Left ventricle myocardium inferior (tissue), 1 donor: ENCODE measurements around the gene SLC1A3. TPM values are rescaled to one million over a fixed set of nuclear protein-coding genes. Genes with fewer than 3 reads are reported as not detected.
A peak's percentile ranks its signal among the peaks of the same experiment; 100 is the strongest.
"Not testable (repeated sequence)": the region's sequence is repeated elsewhere in the genome, so short reads cannot be mapped to it uniquely, and the experiment has no call there.

Source experiments
- DNase-seq: peaks from one replicate; pipeline ENCODE4 v3.0.0-alpha.2; 2020
- H3K27ac ChIP-seq: fragments of 200-600 bp; replicated peaks from 2 replicates; pipeline ENCODE4 v1.8.0; 2021
- H3K27me3 ChIP-seq: fragments of 200-600 bp; 2 replicates; pipeline ENCODE4 v1.8.0; 2021; ENCODE audit warnings: low read depth
- H3K36me3 ChIP-seq: fragments of 200-600 bp; 2 replicates; pipeline ENCODE4 v1.8.0; 2021
- H3K4me1 ChIP-seq: fragments of 200-600 bp; 2 replicates; pipeline ENCODE4 v1.8.0; 2021
- H3K4me3 ChIP-seq: fragments of 200-600 bp; 2 replicates; pipeline ENCODE4 v1.8.0; 2021; ENCODE audit warnings: mild to moderate bottlenecking, moderate library complexity
- H3K9me3 ChIP-seq: fragments of 200-600 bp; replicated peaks from 2 replicates; pipeline ENCODE4 v1.8.0; 2021
- intact Hi-C: fragments of 100-400 bp; cut with micrococcal nuclease; formaldehyde crosslinking; loops from one replicate; pipeline ENCODE4 v1.11.0; 2022
- total RNA-seq: library from RNA; stranded (reverse); fragmentation: NEBNext Ultra II Directional; extraction: Animal tissue kit (Norgen Biotek cat#: 25700); gene quantifications from one replicate; pipeline ENCODE4 v1.2.1, GENCODE V29; 2021
- TF ChIP-seq, protein P1 (sequence below): fragments of 200-600 bp; IDR thresholded peaks from 2 replicates; pipeline ENCODE4 v1.8.0; 2021; ENCODE audit warnings: antibody characterized with exemption, mild to moderate bottlenecking, borderline replicate concordance
- donor health status: DM: no; HTN: yes; CAD: no; lungs with severe emphysema.

The SLC1A3 gene
- total RNA-seq, 1 donor from 2014 or later, result 144 TPM

DNA sequence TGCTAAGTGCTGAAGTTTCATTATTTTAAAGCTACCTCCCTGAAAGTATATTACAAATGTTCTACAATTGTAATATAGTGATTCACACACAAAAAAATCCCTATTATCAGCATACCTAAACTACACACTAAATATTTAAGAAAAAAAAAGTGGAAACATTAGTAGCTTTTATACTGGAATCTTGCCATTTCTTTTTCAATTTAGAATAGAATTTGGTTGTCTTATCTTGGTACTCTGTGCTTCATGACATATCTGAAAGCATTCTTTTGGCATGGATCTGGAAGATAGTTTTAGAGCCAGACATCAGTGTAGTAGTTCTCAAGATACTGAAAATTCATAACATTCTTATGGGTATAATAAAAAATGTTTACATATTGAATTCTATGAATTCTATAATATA is 35.0 kb downstream of the SLC1A3 start:
- Histone ChIP-seq H3K4me1 (peaks cover 55% of the 10 kb centered on the region), H3K27me3 (no peaks in the 10 kb centered on the region), H3K9me3 (no peaks in the 10 kb centered on the region), H3K27ac (peak overlapping the region; percentile 41), H3K4me3 (no peak overlapping the region), H3K36me3 (peaks cover 10% of the 10 kb centered on the region)
- intact Hi-C loops, result no loop called here
- TF ChIP-seq, protein P1, sequence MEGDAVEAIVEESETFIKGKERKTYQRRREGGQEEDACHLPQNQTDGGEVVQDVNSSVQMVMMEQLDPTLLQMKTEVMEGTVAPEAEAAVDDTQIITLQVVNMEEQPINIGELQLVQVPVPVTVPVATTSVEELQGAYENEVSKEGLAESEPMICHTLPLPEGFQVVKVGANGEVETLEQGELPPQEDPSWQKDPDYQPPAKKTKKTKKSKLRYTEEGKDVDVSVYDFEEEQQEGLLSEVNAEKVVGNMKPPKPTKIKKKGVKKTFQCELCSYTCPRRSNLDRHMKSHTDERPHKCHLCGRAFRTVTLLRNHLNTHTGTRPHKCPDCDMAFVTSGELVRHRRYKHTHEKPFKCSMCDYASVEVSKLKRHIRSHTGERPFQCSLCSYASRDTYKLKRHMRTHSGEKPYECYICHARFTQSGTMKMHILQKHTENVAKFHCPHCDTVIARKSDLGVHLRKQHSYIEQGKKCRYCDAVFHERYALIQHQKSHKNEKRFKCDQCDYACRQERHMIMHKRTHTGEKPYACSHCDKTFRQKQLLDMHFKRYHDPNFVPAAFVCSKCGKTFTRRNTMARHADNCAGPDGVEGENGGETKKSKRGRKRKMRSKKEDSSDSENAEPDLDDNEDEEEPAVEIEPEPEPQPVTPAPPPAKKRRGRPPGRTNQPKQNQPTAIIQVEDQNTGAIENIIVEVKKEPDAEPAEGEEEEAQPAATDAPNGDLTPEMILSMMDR, result no peak
- DNase-seq, result no peak

DNA sequence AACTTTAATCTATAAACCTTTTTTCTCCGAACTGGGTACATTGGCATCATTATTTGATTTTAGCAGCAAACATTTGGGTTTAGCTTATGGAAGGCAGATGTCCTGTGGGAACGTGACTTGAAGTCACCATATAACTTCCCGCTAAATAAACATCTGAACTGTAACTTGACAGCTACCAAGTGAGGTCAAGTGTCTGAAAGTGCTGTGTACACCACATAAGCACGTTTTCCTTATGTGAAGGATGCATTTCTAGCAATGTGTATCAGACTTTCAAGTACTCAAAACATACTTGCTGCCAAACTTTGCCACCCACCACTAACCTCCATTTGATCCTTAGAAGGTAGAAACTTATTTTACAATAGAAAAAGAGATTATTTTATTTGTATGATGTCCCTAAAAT is 35.7 kb downstream of the SLC1A3 start:
- H3K27ac ChIP-seq, result peak overlapping the region; percentile 41
- no peaks in the 10 kb centered on the region for H3K27me3 ChIP-seq
- DNase-seq, result no peak
- H3K36me3 ChIP-seq, result peaks cover 4% of the 10 kb centered on the region
- intact Hi-C loops, result no loop called here
- no peaks in the 10 kb centered on the region for H3K9me3 ChIP-seq
- TF ChIP-seq, protein P1, result no peak
- peaks cover 61% of the 10 kb centered on the region for H3K4me1 ChIP-seq
- H3K4me3 ChIP-seq, result no peak overlapping the region

DNA sequence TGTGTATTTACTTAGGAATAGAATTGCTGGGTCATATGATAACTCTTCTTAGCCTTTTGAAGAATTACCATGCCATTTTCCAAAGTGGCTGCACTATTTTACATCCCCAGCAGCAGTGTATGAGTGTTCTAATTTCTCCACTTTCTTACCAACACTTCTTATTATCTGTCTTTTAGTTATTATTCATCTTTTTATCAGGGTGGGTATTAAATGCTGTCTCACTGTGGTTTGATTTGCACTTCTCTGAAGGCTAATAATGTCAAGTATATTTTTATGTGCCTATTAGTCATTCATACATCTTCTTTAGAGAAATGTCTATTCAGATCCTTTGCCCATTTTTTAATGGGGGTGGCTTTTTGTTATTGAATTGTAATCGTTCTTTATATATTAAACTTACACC is 36.8 kb downstream of the SLC1A3 start:
- H3K4me3 ChIP-seq, result no peak overlapping the region
- H3K9me3 ChIP-seq, result no peaks in the 10 kb centered on the region
- no peak for DNase-seq
- H3K27ac ChIP-seq, result peak overlapping the region; percentile 91
- H3K4me1 ChIP-seq, result peaks cover 63% of the 10 kb centered on the region
- intact Hi-C loops, result no loop called here
- TF ChIP-seq, protein P1, result no peak
- H3K27me3 ChIP-seq, result no peaks in the 10 kb centered on the region
- peaks cover 4% of the 10 kb centered on the region for H3K36me3 ChIP-seq

DNA sequence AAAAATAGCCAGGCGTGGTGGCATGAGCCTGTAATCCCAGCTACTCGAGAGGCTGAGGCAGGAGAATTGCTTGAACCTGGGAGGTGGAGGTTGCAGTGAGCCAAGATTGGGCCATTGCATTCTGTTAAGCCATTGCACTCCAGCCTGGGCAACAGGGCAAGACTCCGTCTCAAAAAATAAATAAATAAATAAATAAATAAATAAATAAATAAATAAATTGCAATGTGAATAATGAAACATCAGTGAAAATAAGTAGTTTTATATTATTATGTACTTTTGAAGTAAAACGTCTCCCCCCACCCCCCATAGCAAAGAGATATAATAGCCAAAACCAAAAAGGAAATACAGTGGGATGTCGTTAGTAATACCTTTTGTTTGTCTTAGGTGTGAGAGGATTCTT is 37.4 kb downstream of the SLC1A3 start:
- H3K9me3 ChIP-seq, DNase-seq, H3K27me3 ChIP-seq, H3K36me3 ChIP-seq, H3K4me3 ChIP-seq, intact Hi-C loops: not testable (repeated sequence)
- Histone ChIP-seq H3K27ac (peak overlapping the region; percentile 91), H3K4me1 (peaks cover 65% of the 10 kb centered on the region)

DNA sequence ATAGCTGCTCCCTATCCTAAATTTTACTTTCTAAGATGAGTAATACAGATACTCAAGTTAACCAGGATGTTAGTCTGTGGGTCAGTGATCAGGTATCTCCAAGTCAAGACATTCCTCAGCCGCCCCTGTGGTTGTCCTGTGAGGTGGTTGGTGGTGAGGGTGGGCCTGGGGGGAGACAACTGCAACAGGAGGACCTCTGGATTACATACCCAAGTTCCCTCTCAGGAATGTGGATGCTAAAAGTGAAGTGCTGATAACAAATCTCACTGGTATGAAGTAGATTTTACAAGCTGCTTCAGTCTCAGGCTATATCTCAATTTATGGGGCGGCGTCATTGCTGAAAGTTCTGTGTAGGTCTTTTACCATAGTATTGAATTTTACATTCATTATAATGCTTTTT is 38.3 kb downstream of the SLC1A3 start:
- no peak for DNase-seq
- intact Hi-C loops, result no loop called here
- Histone ChIP-seq H3K27ac (peak overlapping the region; percentile 91), H3K27me3 (no peaks in the 10 kb centered on the region), H3K4me1 (peaks cover 74% of the 10 kb centered on the region), H3K36me3 (no peaks in the 10 kb centered on the region), H3K9me3 (no peaks in the 10 kb centered on the region), H3K4me3 (no peak overlapping the region)
- TF ChIP-seq, protein P1, result no peak

DNA sequence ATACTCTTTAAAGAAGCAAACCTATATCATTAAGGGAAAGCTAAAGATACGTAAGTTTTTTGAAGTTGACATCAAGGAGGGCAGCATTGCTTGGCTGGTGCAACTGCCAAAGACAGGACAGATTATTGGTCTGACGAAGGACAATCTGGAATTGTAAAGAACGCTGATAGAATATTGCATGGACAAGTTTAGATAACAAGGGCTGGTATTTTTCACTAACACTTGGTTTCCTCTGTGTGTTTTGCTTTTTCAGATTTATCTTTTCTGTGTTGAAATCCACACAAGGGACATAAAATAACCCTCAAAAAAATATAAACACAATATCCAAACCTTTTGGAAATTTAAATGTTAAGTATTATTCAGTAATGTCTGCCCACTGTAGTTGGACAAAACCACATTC is 39.7 kb downstream of the SLC1A3 start:
- Histone ChIP-seq H3K27me3 (no peaks in the 10 kb centered on the region), H3K4me1 (peaks cover 70% of the 10 kb centered on the region), H3K9me3 (no peaks in the 10 kb centered on the region), H3K4me3 (no peak overlapping the region), H3K36me3 (no peaks in the 10 kb centered on the region), H3K27ac (peak overlapping the region; percentile 91)
- TF ChIP-seq, protein P1, result no peak
- intact Hi-C loops, result no loop called here
- DNase-seq, result no peak
